ENCODE measurements around the gene INHBA.

INHBA gene

DNA sequence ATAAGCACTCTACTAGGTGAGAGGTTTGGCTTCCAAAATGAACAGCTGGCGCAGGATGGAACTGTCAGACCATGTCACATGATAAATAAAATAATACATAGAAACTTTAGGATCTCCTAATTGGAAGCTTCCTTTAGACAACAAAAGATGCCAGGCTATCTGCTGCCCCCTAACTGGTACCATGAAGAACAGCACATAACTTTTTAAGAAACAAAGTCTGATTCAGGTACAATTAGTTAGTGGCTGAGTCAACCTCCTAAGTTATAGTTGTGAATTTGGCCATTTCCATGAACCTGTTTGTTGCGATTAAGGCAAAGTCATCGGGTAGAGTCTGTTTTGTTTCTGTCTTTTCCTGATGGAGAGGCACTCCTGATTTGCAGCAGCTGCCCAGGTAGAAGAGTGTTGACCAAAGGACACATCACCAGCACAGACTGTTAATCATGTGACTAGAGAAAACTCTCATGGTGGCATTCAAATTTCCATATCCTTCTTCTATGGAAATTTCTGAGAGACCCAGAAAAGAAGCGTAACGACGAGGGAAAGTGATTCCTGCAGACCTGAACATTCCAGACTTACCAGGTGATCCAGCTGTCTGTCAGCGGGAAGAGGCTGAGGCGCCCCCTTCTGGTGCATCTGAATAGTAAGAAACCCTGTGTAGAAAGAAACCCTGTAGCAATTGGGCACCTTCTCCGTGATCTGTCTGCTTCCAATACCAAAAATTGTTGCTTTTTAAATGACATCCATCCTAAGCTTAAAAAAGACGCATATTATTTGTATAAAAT lies 8.6 kb upstream of the INHBA start:
- DNase-seq (ENCODE audit: low spot score) = peak; percentile 17

DNA sequence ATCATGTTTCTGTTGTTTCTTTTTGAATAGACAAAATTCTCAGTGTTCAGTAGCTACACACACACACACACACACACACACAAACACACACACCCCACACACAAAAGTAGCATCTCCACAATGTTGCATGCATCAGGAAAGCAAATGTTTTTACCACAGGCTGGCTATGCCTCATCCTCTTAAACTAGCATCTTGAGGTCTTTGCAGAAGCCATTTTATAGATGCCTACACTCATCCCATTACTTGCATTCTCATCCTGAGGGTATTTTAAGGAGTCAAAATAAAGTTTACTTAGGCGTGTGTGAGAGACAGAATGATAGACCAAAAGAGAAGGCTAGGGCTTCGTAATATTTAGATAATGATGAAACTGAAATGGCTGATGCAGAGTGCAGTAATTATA lies 7.9 kb upstream of the INHBA start:
- DNase-seq (ENCODE audit: low spot score) = no peak

DNA sequence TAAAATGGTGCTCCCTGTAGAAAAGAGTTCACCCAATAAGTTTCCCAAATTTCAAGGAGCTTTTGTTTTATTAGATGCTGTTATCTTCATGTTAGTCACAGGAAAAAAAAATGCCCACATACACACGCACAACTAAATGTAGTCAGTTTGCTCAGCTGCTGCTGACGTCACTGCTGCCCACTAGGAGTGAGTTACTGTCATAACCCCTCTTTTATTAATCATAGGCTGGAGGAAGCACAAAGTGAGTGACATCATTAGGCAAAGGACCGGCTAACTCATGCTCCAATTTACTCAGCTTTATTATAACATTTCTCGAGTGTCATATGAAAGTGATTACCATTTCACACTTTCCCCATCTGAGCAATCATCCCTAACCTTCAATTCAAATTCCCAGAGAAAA lies 6.7 kb upstream of the INHBA start:
- no peak for DNase-seq (ENCODE audit: low spot score)

DNA sequence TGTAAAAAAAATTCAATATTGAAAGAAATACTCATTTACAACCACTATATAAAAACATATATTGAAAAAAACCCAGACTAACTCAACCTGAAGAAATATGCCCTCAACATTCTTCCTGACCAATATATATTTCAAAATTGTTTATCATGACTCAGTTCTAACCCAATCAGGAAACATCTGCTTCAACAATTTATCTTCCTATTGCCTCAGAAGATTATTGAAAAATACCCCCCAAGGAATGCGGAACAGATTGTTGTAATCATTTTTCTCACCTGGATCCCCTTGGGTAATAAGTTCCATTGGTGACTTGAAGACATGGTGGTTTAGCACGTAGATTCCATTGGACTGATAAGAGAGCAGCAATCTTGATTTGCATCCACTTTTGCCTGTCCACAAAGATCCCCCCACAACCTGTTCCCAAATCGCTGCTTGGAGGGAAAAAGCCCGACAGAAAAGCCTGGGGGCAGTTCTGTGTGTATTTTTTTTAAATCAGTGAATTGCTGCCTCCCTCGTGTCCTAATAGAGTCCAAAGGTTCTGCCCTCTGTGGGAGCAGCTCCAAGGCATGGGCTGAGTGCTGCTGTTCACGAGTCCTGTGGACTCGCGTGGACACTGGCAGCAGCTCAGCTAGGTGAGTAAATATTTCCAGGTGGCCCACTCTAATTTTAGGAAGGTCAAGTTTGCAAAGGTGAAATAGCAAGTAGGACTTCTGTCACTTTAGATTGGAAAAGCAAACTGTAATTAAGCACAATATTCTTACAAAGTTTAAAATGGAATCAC lies 5.9 kb upstream of the INHBA start:
- no peak for DNase-seq (ENCODE audit: low spot score)

DNA sequence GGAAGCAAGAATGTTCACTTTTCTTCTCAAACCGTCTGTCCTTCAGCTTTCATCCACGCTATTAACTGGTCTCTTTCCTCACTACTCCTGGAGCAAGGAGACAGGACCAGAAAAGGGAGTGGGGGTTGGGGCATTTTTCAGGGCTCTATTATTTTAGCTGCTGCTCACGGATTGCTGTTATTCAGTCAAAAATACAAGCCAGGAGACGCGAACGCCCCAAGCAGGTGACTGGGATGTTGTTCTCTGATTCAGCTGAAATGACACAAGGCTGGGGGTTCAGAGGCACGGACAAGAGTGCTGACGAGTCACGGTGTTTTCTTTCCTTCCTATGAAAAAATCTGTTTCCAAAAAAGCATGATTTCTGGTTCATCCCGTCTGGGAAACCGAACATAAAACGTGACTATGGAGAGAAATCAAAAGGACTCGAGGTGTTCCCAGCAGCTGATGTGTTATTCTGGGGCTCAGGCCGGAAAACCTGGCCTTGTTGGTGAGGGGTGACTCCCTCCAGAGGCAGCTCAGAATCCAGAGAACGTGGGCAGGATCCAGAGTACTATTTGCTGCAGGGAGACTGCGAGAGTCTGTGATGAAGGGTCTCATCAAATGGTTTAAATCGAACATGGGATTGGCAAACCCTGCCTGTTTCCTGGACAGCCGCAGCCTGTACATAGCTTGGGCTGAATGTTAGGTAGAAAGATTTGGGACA lies 3.5 kb upstream of the INHBA start:
- no peak for DNase-seq (ENCODE audit: low spot score)

DNA sequence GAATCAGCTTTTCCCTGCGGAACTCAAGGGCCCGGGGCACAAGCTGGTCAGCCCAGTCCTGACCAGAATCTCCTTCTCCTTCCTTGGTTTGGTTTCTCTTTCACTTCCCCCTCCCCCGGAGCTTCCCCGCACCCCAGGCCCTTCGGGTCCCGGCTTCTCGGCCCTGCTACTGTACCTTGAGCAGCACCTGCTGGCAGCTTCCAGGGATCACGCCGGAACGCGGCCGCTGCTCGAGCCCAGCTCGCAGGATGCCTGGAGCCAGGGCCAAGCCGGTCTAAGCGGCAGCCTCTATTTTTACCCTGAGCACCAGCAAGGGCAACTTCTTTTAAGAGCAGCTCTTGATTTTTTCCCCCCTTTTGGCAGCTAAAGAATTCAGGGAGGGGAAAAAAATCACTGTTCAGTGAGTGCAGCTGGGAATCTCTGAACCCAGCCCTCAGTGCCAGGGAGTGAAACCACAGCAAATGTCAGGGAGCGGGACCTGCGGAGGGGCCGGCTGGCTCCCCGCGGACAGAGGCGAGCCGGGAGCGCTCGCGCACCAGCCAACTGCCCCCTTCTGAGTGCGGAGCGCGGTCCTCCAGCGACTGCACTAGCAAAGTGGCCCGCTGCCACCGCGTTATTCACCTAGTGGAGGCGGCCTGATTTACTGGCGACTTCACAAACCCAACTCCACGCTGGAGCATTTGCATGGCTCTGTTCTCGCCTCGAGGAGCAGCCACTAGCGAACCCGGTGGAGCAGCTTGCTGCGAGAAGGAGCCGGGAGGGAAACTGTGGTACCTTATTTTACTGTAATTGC lies 2.4 kb upstream of the INHBA start:
- DNase-seq (ENCODE audit: low spot score) = peak; percentile 88

DNA sequence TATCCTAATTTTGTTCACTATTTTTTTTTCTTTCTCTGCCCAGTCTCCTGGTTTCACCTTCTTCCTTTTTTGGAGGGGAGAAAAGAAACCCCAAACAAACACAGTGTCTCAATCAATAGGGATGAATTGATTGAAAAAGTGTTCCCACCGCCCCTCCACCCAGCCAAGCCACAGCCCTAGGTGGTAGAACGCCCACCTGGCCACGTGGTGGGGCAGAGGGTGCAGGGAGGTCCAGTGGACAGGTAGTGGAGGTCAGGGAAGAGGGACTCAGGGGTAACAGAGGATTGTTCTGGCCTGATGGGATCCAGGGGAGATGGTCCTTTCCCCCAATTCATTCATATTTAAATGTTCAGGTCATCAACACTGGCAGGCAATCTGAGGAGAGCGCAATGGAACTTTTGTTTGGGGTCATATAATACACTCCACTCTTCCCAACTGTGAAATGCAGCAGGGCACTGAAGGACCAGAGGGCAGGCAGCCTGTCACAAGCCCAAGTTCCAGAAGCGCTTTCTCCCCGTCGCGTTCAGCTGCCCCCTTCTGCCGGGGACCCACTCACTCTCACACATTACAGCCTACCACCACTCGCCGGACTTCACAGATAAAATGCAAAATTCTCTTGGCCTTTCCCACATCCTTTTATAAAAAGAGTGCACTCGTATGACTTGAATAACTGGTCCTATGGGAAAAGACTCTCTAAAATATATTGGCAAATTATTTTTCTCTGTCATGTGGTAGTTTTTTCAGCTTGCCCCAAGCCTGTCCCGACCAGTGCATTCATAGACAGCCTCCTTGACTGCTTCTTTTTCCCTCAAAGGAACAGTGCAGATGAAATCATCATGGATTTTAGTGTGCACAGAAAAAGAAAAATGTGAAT lies 1.6 kb downstream of the INHBA start:
- no peak for DNase-seq (ENCODE audit: low spot score)

DNA sequence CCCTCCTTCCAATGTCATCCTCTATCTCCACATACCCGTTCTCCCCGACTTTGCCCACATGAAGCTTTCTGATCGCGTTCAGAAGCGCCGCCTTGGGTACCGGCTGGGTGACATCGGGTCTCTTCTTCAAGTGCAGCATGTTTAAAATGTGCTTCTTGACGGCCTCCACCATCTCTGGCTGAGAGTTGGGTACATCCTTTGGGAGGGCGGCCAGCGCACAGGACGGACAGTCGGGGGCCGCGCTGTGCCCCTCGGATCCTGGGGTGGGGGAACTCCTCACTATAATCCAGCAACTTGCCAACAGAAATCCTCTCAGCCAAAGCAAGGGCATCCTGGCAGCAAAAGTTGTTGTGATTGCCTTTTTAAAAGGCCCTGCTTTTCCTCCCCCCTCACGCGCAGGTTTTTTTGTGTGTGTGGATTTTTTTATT lies 2.8 kb downstream of the INHBA start:
- DNase-seq (ENCODE audit: low spot score) = no peak

DNA sequence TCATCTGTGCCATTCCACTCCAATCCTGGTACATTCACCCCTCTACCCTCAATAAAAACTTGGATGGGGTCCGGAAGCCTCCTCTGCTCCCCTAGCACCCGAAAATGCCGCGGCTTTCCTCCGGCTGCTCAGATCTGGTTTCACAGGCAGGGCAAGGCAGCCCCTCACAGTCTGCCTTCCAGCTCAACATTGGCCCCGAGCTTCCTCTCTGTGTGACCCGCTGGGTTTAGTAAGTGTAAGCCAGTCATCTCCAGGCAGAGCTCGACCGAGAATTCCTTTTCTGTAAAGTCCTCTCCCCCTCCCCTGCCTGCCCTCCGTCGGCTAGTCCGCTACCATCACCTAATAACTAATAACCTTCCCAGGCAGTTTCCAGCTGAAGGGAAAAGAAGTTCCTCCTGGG lies 3.4 kb downstream of the INHBA start:
- no peak for DNase-seq (ENCODE audit: low spot score)

DNA sequence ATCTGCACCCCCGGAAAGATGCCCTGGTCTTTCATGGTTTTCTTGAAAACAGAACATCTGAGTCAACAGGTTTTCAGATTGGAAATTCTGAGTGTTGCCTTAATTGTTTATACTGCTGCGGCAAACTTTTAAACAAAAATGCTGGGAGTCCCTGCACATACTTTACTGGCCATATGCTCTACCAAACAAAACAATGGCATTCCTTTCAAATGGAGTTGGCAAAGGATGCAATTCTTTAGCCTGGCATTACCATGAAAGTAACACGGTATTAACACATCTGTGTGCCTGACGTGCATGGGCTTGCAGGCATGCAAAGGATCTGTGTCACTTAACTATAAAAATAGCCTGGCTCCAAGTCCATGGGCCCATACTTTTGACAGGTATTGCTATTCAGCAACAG lies 4.2 kb downstream of the INHBA start:
- DNase-seq (ENCODE audit: low spot score) = no peak

DNA sequence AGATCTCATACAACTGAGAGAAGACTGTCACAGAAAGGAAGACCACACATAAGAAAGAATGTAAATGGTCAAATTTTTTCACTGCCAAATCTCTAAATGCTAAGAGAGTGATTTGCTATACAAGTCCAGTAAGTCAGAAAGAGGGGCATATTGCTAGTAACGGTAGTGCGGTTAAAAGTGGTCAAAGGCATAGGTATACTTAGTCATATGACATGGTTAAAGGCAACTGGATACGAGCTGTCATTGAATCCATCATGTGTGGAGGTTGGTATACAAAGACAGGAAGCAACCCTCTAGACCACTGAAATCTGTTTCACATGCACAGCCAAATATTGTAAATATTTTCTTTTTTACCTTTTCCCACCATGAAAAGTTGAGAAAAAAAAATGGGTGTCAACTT lies 4.8 kb downstream of the INHBA start:
- no peak for DNase-seq (ENCODE audit: low spot score)

DNA sequence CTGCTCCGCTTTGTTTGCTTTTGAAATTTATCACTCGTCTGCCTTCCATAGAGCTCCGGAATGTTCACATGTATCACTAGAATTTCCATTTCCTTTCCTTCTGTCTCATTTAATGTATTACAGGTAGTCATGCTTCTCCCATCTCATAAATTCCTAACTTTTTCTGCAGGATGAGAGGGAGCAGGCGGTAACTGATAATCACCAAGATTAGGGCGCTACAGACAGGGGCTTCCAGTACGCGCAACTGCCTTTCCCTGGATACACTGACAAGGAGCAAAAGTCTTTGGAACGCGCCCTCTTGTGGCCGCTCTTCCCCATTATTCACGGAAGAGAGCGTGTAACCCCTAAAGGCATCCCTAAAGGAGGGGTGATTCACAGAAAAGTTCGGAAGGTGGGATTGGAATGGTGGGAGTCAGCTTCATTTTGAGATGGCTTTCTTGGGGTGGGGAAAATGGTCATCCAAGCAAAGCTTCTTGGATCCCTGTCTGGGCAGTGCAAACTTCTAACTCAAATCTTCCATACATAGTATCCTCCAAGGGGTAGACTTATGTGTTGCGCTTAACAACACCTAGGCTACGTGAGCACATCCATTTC lies 6.5 kb downstream of the INHBA start:
- DNase-seq (ENCODE audit: low spot score) = peak; percentile 28

DNA sequence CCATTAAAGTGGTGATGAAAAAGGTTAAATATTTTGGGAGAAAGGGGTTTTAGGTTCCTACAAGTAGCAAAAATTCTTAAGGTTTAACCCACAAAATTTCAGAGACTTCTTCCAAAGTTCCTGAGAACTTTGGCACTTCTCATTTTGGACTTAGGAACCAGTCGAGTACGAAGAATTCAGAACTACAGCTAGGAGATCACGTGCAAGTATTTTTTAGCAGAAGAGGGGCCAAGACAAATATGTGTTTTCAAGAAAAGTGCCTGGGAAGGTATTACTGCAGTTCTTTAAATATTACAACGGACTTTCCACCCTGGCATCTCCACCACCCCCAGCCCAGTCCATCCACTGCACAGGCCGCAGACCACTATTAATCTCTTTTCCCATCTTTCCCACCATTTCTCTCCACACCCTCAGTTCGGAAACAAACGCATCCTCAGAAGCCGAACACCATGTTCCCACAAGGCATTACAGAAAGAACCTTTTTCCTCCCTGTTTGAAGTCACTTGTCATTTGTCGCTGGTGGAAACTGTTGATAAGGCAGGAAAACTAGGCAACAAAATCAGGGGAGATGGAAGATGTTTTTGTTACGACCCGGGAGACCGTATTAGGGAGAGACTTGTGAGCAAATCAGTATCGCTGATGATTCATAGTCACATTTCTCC lies 7.1 kb downstream of the INHBA start:
- no peak for DNase-seq (ENCODE audit: low spot score)

DNA sequence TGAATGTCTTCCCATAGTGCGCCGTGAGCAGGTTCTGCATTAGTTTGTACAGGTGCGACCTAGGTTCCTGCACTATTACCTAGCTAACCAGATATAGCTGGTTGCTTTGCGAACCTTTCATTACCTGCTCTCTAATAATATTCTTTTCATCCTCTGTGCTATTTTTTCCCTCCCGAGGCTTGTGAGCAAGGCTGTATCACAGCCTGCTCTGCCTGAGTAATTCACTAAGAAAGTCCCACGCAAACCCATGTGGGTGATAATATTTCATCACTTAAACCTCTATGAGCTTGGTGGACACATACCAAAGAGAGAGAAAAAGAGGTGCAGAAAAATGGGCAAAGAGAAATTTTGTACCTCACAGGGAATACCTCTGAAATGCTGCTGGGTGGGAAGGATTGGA lies 8.4 kb downstream of the INHBA start:
- no peak for DNase-seq (ENCODE audit: low spot score)

DNA sequence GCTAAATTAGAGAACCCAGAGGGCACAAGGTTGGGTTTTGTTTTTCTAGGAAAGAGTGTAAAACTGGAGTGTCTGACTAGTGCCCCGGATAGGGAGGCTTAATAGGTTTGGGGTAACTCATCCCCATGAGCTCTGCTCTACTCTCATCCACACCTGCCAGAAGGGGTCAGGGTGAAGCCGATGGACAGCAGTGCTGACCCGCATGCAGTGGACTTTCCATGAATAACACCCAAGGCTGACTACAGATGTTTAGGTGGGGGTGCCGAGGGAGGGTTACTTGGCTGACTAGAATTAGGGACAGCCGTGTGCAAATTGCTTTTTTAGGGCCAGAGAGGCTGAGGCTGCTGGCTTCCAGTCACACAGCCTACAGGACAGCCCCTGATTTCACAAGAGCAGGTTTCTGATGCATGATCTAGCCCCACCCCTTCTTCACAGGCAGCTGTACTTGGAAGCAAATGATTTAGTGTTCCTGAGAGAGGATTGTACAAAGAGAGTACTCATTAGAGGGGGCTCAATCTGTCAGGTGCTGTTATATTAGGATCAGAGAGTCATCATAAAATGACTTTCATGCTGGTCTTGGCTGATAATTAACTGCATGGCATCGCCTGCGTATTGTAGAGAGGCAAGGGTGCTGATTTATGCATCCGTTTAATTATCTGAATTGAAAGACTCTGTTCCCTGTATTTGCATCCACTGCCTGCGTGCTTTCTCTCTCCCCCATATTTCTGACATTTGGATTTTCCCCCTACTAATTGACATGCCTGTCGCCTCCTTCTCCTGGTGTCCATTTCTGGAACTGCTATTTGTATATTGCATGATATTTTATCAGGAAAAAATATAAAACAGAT lies 9.5 kb downstream of the INHBA start:
- no peak for DNase-seq (ENCODE audit: low spot score)

DNA sequence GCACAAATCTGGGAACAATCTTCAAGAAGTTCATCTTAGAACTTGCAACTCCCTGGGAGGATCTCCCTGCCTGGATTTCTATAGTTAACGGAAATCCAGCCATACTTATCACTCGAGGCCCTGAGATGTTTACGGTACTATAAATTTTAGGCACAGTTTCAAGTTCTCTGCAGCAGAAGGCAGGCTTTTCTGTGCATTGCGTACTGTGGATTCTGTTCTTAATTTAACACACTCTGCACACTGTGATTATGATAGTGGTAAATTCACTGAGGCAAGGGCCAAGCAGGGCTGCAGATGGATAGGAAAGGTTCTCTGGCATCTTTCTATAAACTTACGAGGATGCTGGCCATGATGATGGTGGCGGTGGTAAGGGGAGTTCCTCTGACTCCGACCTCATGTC lies 10.6 kb downstream of the INHBA start:
- DNase-seq (ENCODE audit: low spot score) = no peak

DNA sequence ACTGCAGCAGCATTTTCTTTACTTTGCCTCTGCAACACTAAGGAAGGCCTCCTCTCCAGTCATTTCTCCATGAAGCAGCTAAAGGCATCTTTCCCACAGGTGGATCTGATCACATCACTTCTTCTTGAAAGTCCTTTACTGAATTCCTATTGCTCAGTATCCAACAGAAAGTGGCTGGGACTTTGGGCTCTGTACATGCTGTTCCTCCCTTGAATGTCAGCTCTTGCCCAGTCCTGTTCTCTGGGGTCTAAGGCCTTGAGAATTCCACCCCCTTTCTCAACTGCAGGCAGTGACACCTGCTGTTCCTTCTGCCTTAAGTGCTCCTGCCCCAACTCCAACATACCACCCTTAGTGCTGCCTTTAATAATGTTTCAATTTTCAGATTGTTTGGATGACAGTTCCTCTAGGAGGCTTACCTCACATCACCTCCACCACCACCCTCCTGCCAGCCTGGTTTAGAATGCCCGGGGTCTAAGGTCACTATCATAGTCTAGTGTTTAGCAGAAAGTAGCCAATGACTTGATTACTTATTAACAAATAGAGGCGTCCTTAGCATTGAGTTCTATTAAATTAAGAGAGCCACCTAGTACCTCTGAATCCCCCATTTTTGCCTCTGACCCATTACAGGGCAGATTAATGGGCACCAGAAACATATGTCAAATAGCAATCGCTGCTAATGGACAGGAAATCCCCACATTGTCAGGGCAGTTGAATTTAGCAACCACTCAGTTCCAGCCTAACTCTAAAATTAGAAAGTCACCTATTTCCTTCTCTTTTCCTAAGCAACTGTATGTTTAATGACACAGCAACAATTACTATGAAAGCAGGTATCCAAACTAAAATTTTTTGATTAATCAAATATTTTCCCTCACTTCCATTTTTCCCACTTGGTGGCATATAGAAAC lies 11.4 kb downstream of the INHBA start:
- DNase-seq (ENCODE audit: low spot score) = no peak

DNA sequence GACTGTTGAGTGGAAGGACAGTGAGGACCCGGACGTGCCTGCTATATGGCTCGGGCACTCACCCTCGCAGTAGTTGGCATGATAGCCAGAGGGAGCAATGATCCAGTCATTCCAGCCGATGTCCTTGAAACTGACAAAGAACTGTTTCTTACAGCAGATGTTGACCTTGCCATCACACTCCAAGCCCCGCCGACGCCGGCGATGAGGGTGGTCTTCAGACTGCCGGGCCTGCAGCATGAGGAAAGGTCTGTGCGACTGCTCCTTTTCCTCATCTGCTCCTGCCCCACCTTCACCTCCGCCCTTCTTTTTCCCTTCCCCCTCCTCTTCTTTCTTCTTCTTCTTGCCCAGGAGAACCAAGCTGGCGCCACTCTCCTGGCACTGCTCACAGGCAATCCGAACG lies 13.1 kb downstream of the INHBA start:
- DNase-seq (ENCODE audit: low spot score) = no peak

Data from germinal center (tissue), 1 donor.